ENCODE measurements around the gene ROCK2.

GRCh38 chr2:11182951-11183350 lies 161.5 kb downstream of the ROCK2 start:
- TF ChIP-seq EZH2 (IDR thresholded peaks at IDR 0.05; ENCODE audit: insufficient read depth, low read length), result no peak
- TF ChIP-seq CTCF (IDR thresholded peaks at IDR 0.05; ENCODE audit: insufficient read depth, low read depth, low read length), result no peak
